ENCODE measurements around the gene DGKD. TPM values are rescaled to one million over a fixed set of nuclear protein-coding genes. Genes with fewer than 3 reads are reported as not detected.

The DGKD gene
- total RNA-seq, 6 experiments from 2014 or later, result 8.1 to 12.2 (median 10.3) TPM

- H3K27ac Mint-ChIP-seq, result peak overlapping the region; percentile 88
Measured at GRCh38 chr2:233413046-233413445, 58.8 kb downstream of the DGKD start.

GRCh38 chr2:233413559-233414272 lies 59.4 kb downstream of the DGKD start:
- Mint-ChIP-seq H3K9me3 (peaks cover 36% of the 10 kb centered on the region), H3K4me1 (ENCODE audit: low read depth) (peaks cover 33% of the 10 kb centered on the region)
- DNase-seq, result peak; percentile 47

More at GRCh38 chr2:233413046-233413445, 58.8 kb downstream of the DGKD start:
- H3K9me3 Mint-ChIP-seq, result peaks cover 35% of the 10 kb centered on the region
- H3K4me1 Mint-ChIP-seq (ENCODE audit: low read depth), result peaks cover 30% of the 10 kb centered on the region
- peak overlapping the region; percentile 69 for H3K4me3 Mint-ChIP-seq
- H3K36me3 Mint-ChIP-seq (ENCODE audit: low read depth), result peaks cover 44% of the 10 kb centered on the region
- peaks cover 4% of the 10 kb centered on the region for H3K27me3 Mint-ChIP-seq (ENCODE audit: insufficient read depth)
- no peak for DNase-seq
- TF ChIP-seq CTCF (IDR thresholded peaks at IDR 0.05), result no peak

GRCh38 chr2:233414273-233414654 lies 60.0 kb downstream of the DGKD start:
- peak; percentile 11; the same call in 1 of the 2 replicates for TF ChIP-seq CTCF (IDR thresholded peaks at IDR 0.05)
- peaks cover 49% of the 10 kb centered on the region for H3K36me3 Mint-ChIP-seq (ENCODE audit: low read depth)
- DNase-seq, result peak; percentile 19
- H3K4me3 Mint-ChIP-seq, result peak overlapping the region; percentile 69
- H3K27me3 Mint-ChIP-seq (ENCODE audit: insufficient read depth), result peaks cover 6% of the 10 kb centered on the region
- peaks cover 39% of the 10 kb centered on the region for H3K4me1 Mint-ChIP-seq (ENCODE audit: low read depth)
- H3K9me3 Mint-ChIP-seq, result peaks cover 41% of the 10 kb centered on the region
- peak overlapping the region; percentile 88 for H3K27ac Mint-ChIP-seq

More at GRCh38 chr2:233413559-233414272, 59.4 kb downstream of the DGKD start:
- Mint-ChIP-seq H3K36me3 (ENCODE audit: low read depth) (peaks cover 46% of the 10 kb centered on the region), H3K27ac (peak overlapping the region; percentile 88), H3K27me3 (ENCODE audit: insufficient read depth) (peaks cover 4% of the 10 kb centered on the region), H3K4me3 (peak overlapping the region; percentile 69)
- no peak for TF ChIP-seq CTCF (IDR thresholded peaks at IDR 0.05)

GRCh38 chr2:233414777-233415570 lies 60.7 kb downstream of the DGKD start:
- Mint-ChIP-seq H3K36me3 (ENCODE audit: low read depth) (peaks cover 51% of the 10 kb centered on the region), H3K9me3 (peaks cover 47% of the 10 kb centered on the region), H3K4me3 (peak overlapping the region; percentile 69), H3K4me1 (ENCODE audit: low read depth) (peaks cover 46% of the 10 kb centered on the region), H3K27me3 (ENCODE audit: insufficient read depth) (peaks cover 5% of the 10 kb centered on the region), H3K27ac (peak overlapping the region; percentile 88)
- DNase-seq, result peak; percentile 48
- TF ChIP-seq CTCF (IDR thresholded peaks at IDR 0.05), result no peak

GRCh38 chr2:233416199-233416598 lies 61.9 kb downstream of the DGKD start:
- no peak for TF ChIP-seq CTCF (IDR thresholded peaks at IDR 0.05)
- Mint-ChIP-seq H3K4me3 (no peak overlapping the region), H3K4me1 (ENCODE audit: low read depth) (peaks cover 48% of the 10 kb centered on the region), H3K27me3 (ENCODE audit: insufficient read depth) (peaks cover 4% of the 10 kb centered on the region; the same call in 1 of the 2 replicates), H3K9me3 (peaks cover 36% of the 10 kb centered on the region), H3K36me3 (ENCODE audit: low read depth) (peaks cover 42% of the 10 kb centered on the region), H3K27ac (no peak overlapping the region)
- no peak for DNase-seq
